ENCODE results near the gene DSC1.
"Not testable (repeated sequence)": the region's sequence is repeated elsewhere in the genome, so short reads cannot be mapped to it uniquely, and the experiment has no call there.

DSC1 gene

GRCh38 chr18:31170335-31170734 is 7.7 kb upstream of the DSC1 start:
- no peak for DNase-seq

GRCh38 chr18:31162419-31162793 is 250 bp downstream of the DSC1 start:
- DNase-seq, result no peak

- DNase-seq, result no peak
These were observed 768 bp downstream of the DSC1 start for GRCh38 chr18:31161757-31162418.

GRCh38 chr18:31156821-31157763 is 5.6 kb downstream of the DSC1 start:
- DNase-seq, result no peak

- DNase-seq, result no peak
These were observed 7.2 kb downstream of the DSC1 start for GRCh38 chr18:31155498-31155897.

- DNase-seq, result no peak
These were observed 8.5 kb downstream of the DSC1 start for GRCh38 chr18:31154181-31154580.

- no peak for DNase-seq
These were observed 13.3 kb downstream of the DSC1 start for GRCh38 chr18:31149351-31149750.

GRCh38 chr18:31148600-31148999 is 14.1 kb downstream of the DSC1 start:
- DNase-seq, result no peak

GRCh38 chr18:31146809-31147208 is 15.8 kb downstream of the DSC1 start:
- no peak for DNase-seq

- no peak for DNase-seq
These were observed 19.6 kb downstream of the DSC1 start for GRCh38 chr18:31143025-31143424.

- no peak for DNase-seq
These were observed 23.9 kb downstream of the DSC1 start for GRCh38 chr18:31138709-31139108.

GRCh38 chr18:31134988-31135529 is 27.6 kb downstream of the DSC1 start:
- no peak for DNase-seq

- no peak for DNase-seq
These were observed 33.1 kb downstream of the DSC1 start for GRCh38 chr18:31129398-31130115.

GRCh38 chr18:31125878-31126277 is 36.8 kb downstream of the DSC1 start:
- DNase-seq, result no peak

- DNase-seq, result not testable (repeated sequence)
These were observed 39.5 kb downstream of the DSC1 start for GRCh38 chr18:31123125-31123524.

- DNase-seq, result no peak
These were observed 42.1 kb downstream of the DSC1 start for GRCh38 chr18:31120594-31120993.

- DNase-seq, result no peak
These were observed 45.6 kb downstream of the DSC1 start for GRCh38 chr18:31116853-31117595.

GRCh38 chr18:31112804-31113203 is 49.9 kb downstream of the DSC1 start:
- DNase-seq, result no peak

- DNase-seq, result no peak
These were observed 56.9 kb downstream of the DSC1 start for GRCh38 chr18:31105733-31106132.

- DNase-seq, result no peak
These were observed 58.2 kb downstream of the DSC1 start for GRCh38 chr18:31104444-31104843.

- DNase-seq, result no peak
These were observed 59.2 kb downstream of the DSC1 start for GRCh38 chr18:31103423-31103822.

GRCh38 chr18:31102941-31103340 is 59.7 kb downstream of the DSC1 start:
- no peak for DNase-seq
